Osteoblast (primary cell): ENCODE measurements around the gene ZSCAN30. TPM values are rescaled to one million over a fixed set of nuclear protein-coding genes. Genes with fewer than 3 reads are reported as not detected.

ENCODE experiments used
- DNase-seq: peaks from one replicate; pipeline ENCODE4 v3.0.0; 2011; ENCODE audit warnings: low spot score, mixed read lengths; ENCODE audit not compliant: insufficient read length; ENCODE audit errors: missing footprints
- H2AFZ ChIP-seq: 2 replicates; pipeline ENCODE4 v1.6.0; 2011; ENCODE audit warnings: mild to moderate bottlenecking, low read length
- H3K27ac ChIP-seq: 2 replicates; pipeline ENCODE4 v1.5.1; 2011; ENCODE audit warnings: mild to moderate bottlenecking, low read depth, low read length, moderate library complexity
- H3K27me3 ChIP-seq: 2 replicates; pipeline ENCODE4 v1.6.0; 2012; ENCODE audit warnings: mild to moderate bottlenecking, control low read depth, inconsistent platforms, low read length, moderate library complexity; ENCODE audit not compliant: insufficient read depth
- H3K36me3 ChIP-seq: 2 replicates; pipeline ENCODE4 v1.5.1; 2011; ENCODE audit warnings: mild to moderate bottlenecking, low read length, control low read depth, moderate library complexity; ENCODE audit not compliant: insufficient read depth
- H3K4me1 ChIP-seq: 2 replicates; pipeline ENCODE4 v1.5.1; 2011; ENCODE audit warnings: mild to moderate bottlenecking, low read length, control low read depth, moderate library complexity; ENCODE audit not compliant: insufficient read depth
- H3K4me2 ChIP-seq: 2 replicates; pipeline ENCODE4 v1.6.0; 2011; ENCODE audit warnings: mild to moderate bottlenecking, low read length; ENCODE audit not compliant: insufficient read depth
- H3K4me3 ChIP-seq: fragments of 200-600 bp; sonication (generic); 3 replicates; pipeline ENCODE4 v1.5.1; 2012; ENCODE audit warnings: mild to moderate bottlenecking, low read length, inconsistent platforms; ENCODE audit not compliant: insufficient read depth
- H3K79me2 ChIP-seq: 2 replicates; pipeline ENCODE4 v1.6.0; 2012; ENCODE audit warnings: mild to moderate bottlenecking, low read length, control low read depth, inconsistent platforms; ENCODE audit not compliant: insufficient read depth
- H3K9me3 ChIP-seq: 2 replicates; pipeline ENCODE4 v1.5.1; 2011; ENCODE audit warnings: low read depth, low read length, control low read depth
- H4K20me1 ChIP-seq: 2 replicates; pipeline ENCODE4 v1.6.0; 2012; ENCODE audit warnings: mild to moderate bottlenecking, low read length, control low read depth; ENCODE audit not compliant: insufficient read depth
- total RNA-seq: library from RNA; depleted of rRNA; stranded (reverse); fragments of >200 nt; gene quantifications from 2 replicates; pipeline ENCODE4 v1.2.3, GENCODE V29; 2012
- TF ChIP-seq, protein P1 (sequence below): IDR thresholded peaks from 2 replicates; pipeline ENCODE4 v1.5.1; 2011; ENCODE audit warnings: mild to moderate bottlenecking, low read depth, low read length, moderate library complexity; ENCODE audit errors: extremely low read depth

The ZSCAN30 gene
- total RNA-seq, 1 donor, result 16.6 TPM

DNA sequence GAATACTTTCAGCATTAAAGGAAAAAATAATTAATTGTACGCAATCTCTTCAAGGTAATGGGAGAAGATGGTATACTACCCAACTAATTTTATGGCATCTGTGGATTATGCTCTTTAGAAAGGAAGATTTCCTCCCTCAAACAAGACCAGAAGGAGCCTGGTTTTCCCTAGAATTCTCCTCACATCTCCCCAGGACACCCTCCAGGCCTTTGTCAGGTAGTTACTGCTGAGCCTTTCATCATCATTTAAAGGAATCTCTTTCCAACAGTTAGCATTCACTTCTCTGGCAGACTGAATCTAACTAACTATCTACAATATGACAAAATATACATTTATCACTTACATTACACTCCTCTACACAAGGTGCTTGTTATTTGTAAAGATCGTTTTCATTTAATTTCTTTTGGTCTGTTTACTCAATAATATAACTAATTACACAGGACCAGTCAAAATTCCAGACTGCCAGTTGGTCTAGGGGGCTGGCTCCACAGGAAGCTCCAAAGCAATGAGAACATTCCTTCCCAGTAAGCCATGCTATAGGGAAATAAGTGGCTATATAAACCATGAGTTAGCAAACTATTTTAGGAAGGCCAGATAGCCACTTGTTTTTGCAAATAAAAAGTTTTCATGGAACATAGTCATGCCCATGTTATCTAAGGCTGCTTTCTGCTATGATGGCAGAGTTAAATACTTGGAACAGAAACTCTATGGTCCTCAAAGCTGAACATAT is 35.1 kb upstream of the ZSCAN30 start:
- Histone ChIP-seq H2AFZ (no peak overlapping the region), H3K79me2 (no peaks in the 10 kb centered on the region), H3K4me3 (no peak overlapping the region), H3K4me1 (no peaks in the 10 kb centered on the region), H4K20me1 (no peaks in the 10 kb centered on the region), H3K9me3 (peaks cover 4% of the 10 kb centered on the region), H3K27ac (peak overlapping the region; percentile 32), H3K27me3 (no peaks in the 10 kb centered on the region), H3K36me3 (no peaks in the 10 kb centered on the region), H3K4me2 (no peak overlapping the region)
- TF ChIP-seq, protein P1, sequence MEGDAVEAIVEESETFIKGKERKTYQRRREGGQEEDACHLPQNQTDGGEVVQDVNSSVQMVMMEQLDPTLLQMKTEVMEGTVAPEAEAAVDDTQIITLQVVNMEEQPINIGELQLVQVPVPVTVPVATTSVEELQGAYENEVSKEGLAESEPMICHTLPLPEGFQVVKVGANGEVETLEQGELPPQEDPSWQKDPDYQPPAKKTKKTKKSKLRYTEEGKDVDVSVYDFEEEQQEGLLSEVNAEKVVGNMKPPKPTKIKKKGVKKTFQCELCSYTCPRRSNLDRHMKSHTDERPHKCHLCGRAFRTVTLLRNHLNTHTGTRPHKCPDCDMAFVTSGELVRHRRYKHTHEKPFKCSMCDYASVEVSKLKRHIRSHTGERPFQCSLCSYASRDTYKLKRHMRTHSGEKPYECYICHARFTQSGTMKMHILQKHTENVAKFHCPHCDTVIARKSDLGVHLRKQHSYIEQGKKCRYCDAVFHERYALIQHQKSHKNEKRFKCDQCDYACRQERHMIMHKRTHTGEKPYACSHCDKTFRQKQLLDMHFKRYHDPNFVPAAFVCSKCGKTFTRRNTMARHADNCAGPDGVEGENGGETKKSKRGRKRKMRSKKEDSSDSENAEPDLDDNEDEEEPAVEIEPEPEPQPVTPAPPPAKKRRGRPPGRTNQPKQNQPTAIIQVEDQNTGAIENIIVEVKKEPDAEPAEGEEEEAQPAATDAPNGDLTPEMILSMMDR, result no peak
- no peak for DNase-seq

DNA sequence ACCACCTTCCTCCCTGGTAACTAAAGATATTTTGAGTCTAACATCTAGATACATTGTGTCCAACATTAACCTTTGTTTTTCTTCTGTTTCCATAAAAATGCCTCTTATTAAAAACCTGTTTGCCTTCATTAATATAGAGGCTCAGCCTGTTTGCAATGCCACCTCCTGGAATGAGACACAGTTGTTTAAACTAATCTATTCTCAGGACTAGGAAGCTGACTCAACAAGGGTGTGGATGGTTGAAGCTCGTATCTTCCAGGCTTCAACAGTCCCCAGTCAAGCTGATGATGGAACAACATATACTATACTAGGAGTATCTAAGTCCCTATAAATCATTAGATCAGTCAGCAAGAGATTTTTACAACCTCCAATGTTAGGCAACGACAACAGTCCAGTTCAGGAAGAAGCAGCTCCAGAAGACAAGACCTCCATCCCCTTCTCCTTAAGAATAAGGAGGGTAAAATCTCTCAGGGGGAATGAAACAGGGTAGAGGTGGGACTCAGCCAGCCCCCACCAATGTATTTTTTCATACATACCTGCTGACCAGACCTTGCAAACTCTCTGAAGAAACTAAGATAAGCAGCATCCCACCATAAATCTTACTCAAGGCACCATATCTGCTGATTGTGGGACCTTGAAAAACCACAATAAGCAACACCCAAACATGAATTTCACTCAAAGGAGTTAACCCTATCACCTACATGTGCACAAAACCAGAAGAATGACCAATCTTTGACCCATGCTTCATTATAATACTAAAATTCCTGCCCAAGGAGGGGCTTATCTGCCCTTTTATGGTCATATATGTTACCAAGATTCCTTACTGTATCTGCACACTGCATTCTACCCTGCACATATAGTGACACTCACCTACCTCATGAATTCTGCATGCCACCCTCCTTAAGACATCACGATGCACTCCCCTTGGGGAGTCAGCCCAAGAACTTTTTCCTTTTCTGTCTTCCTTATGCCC is 32.7 kb upstream of the ZSCAN30 start:
- no peak overlapping the region for H2AFZ ChIP-seq
- no peak overlapping the region for H3K27ac ChIP-seq
- H3K4me1 ChIP-seq, result no peaks in the 10 kb centered on the region
- H3K9me3 ChIP-seq, result no peaks in the 10 kb centered on the region
- TF ChIP-seq, protein P1, result no peak
- no peak overlapping the region for H3K4me3 ChIP-seq
- H3K27me3 ChIP-seq, result no peaks in the 10 kb centered on the region
- no peaks in the 10 kb centered on the region for H3K79me2 ChIP-seq
- H4K20me1 ChIP-seq, result no peaks in the 10 kb centered on the region
- H3K4me2 ChIP-seq, result no peak overlapping the region
- no peaks in the 10 kb centered on the region for H3K36me3 ChIP-seq
- peak; percentile 57 for DNase-seq

DNA sequence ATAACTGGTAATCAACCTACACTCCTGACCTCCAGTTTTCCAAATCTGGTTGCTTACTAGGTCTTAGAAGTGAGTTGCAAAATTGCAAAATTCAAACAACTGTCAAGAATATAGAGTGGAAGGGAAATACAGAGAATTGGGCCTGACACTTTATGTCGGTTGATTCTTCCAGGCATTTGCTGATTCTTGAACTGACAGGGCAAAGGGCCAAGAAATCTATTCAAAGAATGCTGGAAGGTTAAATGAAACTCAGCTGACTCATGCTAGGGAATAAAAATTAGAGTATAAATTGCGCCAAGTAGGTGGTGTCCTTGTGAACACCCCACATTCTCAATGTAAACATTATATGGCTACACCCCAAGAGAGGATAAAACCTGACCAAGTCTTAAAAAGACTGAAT is 21.5 kb upstream of the ZSCAN30 start:
- Histone ChIP-seq H3K79me2 (no peaks in the 10 kb centered on the region), H3K4me3 (no peak overlapping the region), H3K4me1 (no peaks in the 10 kb centered on the region), H2AFZ (no peak overlapping the region), H4K20me1 (no peaks in the 10 kb centered on the region), H3K27me3 (no peaks in the 10 kb centered on the region), H3K9me3 (peaks cover 35% of the 10 kb centered on the region), H3K27ac (no peak overlapping the region), H3K36me3 (peaks cover 16% of the 10 kb centered on the region), H3K4me2 (no peak overlapping the region)
- TF ChIP-seq, protein P1, result no peak
- no peak for DNase-seq

DNA sequence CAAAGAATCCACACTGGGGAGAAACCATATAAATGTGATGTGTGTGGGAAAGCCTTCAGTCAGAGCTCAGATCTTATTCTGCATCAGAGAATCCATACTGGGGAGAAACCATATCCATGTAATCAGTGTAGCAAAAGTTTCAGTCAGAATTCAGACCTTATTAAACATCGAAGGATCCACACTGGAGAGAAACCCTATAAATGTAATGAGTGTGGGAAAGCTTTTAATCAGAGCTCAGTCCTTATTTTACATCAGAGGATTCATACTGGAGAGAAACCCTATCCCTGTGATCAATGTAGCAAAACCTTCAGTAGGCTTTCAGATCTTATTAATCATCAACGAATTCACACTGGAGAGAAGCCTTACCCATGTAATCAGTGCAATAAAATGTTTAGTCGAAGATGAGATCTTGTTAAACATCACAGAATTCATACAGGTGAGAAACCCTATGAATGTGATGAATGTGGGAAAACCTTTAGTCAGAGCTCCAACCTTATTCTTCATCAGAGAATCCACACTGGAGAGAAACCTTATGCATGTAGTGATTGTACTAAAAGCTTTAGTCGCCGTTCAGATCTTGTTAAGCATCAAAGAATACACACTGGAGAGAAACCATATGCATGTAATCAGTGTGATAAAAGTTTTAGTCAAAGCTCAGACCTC is 16.7 kb upstream of the ZSCAN30 start:
- Histone ChIP-seq H3K4me3 (no peak overlapping the region), H3K4me2 (no peak overlapping the region), H3K4me1 (no peaks in the 10 kb centered on the region), H2AFZ (no peak overlapping the region), H4K20me1 (no peaks in the 10 kb centered on the region), H3K36me3 (peaks cover 46% of the 10 kb centered on the region), H3K79me2 (peaks cover 24% of the 10 kb centered on the region), H3K27me3 (no peaks in the 10 kb centered on the region), H3K27ac (no peak overlapping the region), H3K9me3 (peaks cover 56% of the 10 kb centered on the region)
- TF ChIP-seq, protein P1, result no peak
- DNase-seq, result no peak
